ENCODE data around the gene PTPRM.
A peak's percentile ranks its signal among the peaks of the same experiment; 100 is the strongest.

PTPRM gene

DNA sequence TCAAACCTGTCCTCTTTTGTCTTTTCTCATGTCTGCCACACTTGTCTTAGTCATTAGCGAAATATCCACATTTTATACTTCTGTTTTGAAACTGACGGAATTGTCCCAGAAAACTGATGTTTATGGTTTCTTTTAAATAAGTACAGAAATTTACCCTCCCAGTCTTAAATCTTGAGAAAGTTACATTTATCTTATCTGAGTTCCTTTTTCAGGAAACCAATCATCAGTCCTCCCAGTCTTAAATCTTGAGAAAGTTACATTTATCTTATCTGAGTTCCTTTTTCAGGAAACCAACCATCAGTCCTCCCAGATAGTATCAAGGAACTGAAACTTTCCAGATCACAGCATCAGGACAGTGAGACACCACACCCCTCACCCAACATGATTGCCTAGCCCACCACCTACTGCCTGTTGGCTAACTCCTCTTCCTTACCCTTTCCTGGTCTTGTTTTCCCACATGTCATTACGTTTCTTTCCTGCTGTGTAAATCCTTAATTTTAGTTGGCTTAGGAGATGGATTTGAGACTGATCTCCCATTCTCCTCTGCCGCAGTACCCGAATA, 247.7 kb downstream of the PTPRM start:
- no peak for DNase-seq

DNA sequence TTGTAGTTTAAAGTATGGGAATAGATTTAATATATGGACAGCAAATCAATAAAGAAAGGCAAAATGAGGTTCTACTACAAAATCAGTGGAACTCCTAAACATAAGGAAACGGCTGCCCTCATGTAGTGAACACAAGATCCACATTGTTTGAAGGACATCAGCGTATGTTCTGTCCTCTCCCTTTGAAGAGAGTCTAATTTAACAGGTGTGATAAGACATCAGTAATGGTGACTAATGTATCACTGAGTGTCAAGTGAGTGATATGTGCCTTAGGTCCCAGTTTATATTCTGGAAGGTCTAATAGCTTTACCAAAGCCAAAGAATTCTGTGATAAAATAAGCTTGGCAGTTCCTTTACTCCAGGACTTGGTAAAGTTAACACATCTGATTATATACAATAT, 248.7 kb downstream of the PTPRM start:
- DNase-seq: no peak

DNA sequence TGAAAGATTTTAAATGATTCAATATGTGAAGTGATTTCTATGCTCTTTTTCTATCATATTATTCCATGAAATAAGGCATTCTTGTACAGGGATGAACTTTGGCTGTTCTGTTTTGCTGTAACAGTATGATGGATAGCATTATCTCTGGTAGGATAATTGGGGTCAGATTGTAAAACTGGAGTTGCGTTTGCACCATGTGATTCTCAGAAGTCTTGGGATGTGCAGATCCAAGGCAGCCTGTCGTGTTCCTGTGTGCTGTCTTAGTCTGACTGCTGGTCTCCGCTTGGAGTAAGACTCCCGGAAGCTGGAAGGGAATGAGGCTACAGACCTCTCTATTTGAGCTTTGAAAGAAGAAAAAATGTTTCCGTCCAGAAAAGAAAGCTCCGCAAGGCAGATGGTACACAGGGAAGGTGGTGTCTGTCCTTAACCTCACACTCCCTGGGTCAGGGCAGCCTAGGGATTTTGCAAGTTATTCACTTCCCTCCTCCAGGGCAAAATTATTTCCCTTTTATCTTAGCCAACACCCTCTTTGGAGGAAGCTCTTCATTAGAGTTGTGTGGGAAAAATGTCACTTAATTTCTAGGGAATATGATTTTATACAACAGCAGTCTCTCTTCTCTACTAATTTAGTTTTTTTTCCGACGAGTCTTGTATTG, 250.6 kb downstream of the PTPRM start:
- no peak for DNase-seq

DNA sequence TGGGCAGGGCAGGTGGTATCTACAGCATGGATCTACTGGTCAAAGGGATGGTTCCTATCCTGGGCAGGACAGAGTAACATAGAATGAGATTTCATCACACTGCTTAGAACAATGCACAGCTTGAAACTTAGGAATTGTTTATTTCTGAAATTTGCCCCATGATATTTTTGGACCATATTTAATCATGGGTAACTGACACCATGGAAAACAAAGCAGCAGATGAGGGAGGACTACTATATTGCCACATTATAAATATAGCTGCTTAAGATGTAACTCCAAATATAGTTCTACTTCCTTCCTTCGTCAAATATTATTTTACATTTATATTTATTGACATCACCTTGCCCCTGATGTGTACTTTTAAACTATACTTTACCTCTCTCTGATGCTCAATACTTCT, 254.7 kb downstream of the PTPRM start:
- DNase-seq: no peak

DNA sequence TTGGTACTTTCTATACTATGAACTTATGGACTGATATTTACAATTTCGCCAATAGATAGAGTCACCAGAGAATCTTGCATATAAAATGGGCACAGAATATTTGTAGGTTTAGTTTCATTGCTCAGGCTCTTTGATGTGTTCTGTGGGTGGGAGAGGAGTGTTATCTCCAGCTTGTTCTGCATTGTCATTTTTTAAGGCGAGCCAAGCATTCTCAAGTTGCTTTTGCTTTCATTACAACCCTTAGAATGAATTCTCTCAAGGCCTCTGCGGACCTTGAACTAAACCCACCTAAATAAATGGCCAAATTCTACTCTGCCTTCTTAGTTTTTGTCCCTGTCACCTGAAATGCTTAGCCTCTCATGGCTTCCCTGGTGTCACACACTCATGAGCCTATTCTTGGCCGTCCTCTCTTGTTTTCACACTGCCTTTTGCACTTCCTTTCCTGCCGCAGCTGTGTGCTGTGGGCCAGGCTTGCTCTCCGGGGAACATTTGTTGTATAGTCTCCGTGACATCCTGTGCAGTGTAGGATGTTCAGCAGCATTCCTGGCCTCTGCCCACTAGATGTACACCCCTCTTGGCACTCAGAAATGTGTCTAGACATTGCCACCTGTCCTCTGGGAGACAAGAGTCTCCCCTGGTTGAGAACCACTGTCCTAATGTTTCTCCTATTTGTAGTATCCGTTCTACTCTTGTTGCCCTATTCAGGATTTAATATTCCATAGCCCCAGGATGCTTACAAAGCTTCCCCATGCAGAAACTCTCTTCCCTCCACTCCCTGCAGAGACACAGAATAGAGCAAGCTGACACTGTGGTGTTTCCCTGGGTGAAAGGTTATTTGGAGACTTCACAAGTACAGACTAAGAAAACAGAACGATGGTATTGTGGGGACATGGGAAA, 255.6 kb downstream of the PTPRM start:
- DNase-seq: peak; percentile 4 to 7

DNA sequence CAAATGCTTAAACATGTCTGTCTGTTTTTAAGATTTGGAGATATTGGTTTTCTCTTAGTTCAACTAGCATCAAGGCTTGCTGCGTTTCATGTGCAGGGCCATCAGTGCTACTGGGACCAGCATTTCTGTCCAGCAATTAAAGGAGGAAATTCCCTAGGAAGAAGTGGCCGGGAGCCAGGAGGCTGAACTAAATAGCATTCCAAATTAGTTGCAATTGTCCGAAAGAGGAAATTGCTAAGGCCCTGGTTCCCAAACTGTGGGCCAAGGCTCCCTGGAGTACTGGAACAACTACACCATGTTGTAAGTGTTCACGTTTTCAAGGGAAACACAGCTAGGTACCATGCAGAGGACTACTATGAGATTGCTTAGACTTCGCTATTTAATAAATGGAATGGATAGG, 257.9 kb downstream of the PTPRM start:
- DNase-seq: no peak

DNA sequence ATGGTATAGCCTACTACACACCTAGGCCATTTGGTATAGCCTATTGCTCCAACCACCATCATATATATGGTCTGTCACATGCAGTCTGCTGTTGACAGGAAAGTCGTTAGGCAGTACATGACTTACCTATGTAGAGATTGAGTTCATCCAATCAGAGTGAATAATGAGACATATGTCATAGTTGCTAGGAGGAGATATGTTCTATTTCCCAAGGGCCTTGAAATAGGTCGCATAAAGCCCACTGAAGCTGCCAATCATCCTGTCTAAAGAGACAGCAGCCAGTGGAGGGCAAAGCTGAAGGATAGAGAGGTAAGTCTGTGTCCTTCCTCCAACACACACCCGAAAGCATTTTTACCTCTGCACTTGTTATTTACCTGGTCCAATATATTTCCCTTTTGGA, 263.4 kb downstream of the PTPRM start:
- DNase-seq: peak; percentile 2 to 23

DNA sequence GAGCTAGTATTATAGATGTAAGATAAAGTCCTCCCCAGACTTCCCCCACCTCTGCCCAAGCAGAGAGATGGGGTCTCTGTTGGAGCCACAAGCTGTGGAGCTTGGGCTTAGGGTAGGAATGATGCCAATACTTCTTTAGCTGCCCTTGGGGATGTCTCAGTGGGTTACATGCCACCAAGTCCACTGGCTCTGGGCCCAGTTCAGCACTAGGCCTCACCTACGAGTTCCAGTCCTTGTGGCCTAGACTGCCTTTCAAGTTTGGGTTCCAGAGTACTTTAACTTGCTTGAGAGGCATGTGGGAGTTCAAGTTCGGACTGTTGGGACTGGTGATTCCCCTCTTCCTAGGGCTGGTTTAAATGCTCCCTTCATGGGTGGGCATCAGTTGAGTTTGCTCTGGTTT, 272.4 kb downstream of the PTPRM start:
- DNase-seq: no peak

DNA sequence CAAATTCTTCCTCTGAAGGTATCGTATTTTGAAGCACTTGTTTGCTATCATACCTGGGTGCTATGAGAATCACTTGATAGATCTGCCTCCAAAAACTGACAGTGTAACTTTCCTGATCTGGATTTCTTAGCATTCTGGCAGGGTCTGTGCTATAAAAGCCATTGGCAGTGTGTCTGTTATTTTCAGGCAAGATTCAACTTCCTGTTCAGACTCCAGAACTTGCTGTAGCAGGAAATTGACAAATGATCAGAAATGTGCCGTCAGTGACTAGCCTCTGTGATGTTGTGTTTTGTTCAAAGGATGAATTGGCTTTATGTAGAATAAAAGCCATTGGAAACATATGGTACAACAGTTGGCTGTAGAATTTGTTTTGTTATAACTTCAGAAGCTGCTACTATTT, 273.3 kb downstream of the PTPRM start:
- DNase-seq: no peak

DNA sequence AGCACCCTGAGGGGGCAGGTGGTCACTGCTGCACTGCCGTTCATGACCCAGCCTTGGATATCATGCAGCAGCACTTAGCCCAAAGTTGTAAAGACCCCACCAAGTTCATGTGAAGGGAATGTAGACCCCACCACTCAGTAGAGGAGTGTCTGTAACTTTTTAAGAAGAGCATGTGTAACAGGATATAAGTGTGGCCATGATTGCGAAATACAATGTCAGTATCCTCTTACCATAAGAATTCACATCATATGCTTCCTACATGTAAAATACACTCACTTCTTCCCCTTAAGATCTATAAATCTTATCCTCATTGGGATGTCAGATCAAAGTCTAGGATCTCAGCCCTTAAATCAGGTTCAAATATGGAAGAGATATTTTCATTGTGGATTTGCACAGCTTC, 276.9 kb downstream of the PTPRM start:
- no peak for DNase-seq

DNA sequence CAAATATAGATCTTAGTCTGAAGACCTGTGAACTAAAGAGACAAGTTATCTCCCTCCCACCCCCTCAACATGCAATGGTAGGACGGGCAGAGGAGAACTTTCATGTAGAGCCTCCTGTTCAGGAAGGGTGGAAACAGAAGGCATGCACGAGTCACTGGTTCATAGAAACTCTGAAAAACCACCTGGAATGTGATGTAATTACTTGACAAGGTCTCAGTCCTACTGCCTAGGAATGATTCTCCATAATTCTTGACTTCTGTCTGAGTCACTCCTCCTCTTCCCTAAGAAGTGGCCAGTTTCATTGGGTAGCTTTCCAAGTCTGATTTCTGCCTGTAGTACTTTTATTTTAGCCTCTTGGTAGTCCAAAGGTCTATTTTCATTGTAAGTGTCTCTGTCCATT, 277.3 kb downstream of the PTPRM start:
- no peak for DNase-seq

DNA sequence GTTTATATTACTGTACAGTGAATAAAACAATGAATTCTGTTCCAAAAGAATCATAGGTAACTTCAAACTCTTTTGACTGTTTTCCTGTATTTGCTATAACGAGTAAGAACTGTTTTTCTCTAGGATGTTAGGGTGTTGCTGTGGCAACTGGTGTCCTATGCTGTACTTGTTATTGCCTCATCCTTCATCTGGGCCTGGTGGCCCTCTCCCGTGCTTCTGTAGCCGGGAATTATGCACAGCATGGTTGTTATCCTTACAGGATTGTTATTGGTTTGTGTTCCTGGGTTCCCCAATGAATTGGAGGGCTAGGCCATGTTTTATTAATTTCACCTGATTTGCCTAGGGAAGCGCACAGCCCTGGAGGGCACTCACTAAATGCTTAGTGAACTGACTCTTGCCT, 279.2 kb downstream of the PTPRM start:
- DNase-seq: no peak

DNA sequence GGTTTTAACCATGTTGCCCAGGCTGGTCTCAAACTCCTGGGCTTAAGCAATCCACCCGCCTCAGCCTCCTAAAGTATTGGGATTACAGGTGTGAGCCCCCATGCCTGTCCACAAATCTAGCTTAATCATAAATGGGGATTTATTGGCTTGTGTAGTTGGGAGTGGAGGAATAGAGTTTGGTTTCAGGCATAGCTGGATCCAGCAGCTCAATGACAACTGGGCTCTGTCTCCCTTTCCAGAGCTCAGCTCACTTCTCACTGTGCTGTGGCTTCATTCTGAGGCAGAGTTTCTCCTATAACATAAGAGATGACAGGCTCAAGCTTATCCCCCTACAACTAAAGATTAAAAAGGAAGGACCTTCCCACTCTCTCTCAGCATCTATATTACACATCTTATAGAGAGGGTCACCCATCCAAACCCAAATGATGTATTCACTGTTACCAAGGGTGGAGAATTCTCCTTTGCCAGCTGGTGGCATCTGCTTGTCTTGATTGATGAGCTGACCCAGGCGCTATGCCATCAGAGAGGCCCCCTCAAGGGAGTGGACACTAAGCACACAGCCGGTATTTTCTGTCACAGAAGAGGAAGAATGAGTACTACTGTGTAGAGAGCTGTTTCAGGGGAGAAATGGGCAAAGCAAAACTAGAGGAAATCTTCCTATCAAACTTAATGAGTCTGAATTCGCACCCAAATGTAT, 280.4 kb downstream of the PTPRM start:
- DNase-seq: no peak

DNA sequence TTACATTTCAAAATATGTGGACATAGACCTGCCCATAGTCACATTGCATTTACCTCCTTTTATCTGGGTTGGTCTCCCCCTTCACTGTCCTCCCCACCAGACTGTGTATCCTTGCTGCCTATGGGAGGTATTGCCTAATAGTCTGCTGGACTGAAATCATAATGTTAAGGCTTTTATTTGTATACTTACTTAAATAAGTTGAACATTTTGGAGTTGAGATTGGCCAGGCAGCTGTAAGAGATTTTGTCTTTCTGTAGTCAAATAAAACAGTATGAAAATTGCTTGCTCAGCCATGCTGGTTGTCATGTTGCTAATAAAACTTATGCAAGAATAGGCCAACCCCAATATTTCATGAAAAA, 280.9 kb downstream of the PTPRM start:
- DNase-seq: no peak

DNA sequence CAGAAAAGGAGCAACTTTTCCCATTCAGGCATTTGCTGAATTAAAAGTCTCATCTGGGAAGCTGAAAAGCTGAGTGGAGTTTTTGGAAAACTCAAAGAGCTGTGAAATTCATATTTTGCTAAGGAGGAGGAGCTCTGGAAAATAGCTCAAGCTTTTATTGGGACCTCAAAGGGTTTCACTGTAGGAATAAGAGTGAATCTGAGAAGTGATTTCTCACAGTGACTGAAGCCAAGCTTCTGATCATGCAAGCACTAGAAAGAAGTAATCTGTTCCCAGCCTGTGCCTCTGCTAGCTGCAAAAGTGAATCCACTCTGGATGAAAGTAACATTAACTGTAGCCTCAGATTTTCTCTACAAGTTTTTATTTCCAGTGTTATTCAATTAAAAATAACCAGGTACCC, 283.3 kb downstream of the PTPRM start:
- DNase-seq: no peak

DNA sequence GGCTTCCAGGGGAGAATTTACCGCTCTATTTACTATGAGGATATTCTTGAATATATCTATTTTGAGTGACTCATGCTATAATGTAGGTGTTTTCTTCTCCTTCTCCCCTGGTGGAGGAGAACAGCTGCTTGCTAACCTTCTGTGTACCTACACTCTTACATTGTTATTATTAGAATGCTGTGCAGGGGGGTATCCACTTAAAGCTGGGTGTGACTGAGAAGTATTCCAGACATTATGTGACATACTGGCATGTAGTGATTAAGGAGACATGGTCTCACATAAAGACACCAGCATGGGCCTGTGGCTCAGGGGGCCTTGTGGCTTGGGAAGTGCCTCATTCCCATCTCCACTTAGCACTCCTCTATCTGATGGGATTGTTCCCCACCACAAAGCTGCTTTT, 287.9 kb downstream of the PTPRM start:
- DNase-seq: peak in 1 of 2 experiments; percentile 5

DNA sequence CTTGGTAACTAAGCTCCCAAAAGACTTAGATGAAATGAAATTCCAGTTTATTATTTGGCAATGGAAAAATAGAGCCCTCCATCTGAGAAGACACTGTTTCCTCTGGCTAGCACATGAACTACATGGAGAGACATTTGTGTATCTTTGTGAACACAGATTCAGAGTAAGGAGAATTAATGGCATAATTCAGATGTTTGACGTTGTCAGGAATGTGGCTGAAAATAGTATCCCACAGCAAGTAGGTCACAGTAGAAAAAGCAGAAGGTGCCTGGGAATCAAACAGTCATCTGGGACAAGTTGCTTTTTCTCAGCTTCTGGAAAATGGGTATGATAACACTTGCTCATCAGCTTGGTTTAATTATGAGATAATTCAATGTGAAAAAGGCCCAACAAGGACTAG, 288.6 kb downstream of the PTPRM start:
- DNase-seq: no peak

DNA sequence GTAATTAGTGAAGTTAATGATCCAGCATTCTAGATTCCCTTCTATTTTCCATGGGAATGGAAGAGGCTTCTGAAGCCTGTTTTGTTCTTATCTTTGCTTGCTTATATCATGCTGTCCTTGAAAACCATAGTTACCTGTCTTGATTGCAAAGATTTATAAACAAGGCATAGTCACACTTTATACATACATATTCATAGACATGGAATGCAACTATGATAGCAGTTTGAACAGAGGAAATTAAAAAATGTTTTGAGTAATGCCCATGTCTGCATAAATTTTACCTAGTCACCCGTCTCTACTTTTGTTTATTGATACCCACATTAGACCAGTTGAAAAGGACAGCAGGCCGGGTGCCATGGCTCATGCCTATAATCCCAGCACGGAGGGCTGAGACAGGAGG, 289.0 kb downstream of the PTPRM start:
- no peak for DNase-seq

DNA sequence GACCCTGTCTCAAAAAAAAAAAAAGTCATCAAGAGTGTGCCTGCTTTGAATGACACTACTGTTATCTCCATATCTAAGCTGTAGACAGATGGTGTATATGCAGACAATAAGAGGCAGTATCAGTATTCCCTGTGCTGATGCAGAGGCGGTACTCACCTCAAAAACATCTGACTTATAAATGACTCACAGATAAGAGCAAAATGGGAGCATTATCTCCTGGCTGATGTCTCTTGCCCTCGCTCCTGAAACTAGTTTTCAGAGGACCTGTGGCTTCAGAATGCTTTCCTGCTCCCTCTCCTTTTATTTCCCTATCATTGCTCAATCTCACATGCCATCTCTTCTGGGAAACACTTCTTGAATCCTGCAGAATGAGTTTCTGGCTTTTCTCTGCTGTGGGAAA, 289.6 kb downstream of the PTPRM start:
- DNase-seq: no peak

DNA sequence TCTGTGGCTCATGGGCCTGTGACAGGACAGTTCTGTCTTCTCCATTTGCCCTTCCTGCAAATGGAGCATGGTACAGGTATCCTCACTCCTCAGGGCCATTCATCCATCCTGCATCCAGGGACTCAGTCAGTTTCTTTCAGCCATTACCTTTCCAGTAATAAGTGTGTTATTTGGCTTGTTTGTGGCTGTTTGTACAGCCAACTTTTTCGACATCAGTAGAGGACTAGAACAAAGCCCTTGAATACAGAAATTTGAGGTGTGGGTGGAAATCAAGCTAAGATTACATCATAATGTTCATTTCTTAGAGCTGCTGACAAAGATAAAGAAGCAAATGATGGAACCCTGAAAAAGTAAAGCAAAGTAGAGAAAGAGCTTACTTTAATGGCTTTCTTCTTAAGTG, 290.4 kb downstream of the PTPRM start:
- DNase-seq: no peak

DNA sequence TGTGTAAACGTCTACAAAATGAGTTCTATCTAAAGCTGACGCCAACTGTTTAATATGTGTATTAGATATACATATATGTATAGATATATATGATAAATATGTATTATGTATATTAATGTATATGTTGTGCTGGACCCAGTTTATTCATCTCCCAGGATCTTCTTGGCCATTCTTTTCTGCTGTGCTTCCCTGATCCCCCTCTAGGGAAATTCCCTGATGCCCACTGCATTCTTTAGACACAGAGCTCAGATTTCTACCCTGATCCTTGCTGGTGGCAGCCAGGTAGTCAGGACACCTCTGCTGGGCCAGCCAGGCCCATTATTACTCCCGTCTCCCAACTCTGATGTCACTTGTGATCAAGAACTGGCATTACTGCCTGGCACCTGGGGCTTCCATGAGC, 292.0 kb downstream of the PTPRM start:
- no peak for DNase-seq

DNA sequence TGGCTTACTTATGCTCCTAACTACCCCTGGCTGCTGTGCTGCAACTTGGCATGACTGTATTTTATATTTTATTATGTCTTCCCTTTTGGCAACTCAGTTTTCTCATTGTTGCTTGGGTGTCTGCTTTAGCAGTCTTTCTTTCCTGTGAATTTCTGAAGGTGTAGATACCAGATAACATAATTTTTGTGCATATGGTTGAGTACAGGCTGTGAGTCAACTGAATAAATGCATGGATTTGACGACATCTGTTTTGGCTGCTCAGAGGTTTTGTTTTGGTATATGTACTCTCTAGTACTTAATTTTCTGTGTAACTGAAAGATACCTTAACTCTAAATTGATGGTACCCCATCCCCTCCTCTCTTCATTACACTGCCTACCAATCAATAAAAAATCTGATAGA, 303.1 kb downstream of the PTPRM start:
- DNase-seq: no peak

DNA sequence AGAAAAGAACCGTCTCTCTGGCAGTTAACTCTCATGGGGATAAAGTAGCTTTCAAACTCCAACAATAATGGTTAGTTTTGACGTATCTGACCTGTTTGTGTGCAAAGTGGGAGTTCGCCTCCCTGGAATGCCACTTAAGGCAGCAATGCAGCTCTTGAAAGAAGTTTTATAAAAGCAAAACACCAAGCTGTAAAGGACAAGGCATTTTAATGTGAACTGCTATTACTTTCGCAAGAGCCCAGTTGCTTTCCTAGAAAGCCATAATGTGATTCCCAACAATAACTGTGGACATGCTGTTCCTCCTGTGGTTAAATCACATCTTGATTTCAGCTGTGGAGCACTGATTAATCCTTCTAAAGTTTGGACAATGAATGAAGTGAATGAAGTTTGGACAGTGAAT, 303.7 kb downstream of the PTPRM start:
- DNase-seq: no peak

Measured in SHP77 (cell line).